WI38 (cell line): ENCODE measurements around the gene INPP5D.

Experiments used
- H3K4me3 ChIP-seq: 2 replicates; pipeline ENCODE4 v1.5.1; 2011; ENCODE audit warnings: low read depth, mild to moderate bottlenecking, control low read depth, low read length
- TF ChIP-seq, protein P1 (sequence below): IDR thresholded peaks from 2 replicates; pipeline ENCODE4 v1.5.1; 2012; ENCODE audit warnings: low read depth, mild to moderate bottlenecking, control low read depth, low read length

INPP5D gene

DNA sequence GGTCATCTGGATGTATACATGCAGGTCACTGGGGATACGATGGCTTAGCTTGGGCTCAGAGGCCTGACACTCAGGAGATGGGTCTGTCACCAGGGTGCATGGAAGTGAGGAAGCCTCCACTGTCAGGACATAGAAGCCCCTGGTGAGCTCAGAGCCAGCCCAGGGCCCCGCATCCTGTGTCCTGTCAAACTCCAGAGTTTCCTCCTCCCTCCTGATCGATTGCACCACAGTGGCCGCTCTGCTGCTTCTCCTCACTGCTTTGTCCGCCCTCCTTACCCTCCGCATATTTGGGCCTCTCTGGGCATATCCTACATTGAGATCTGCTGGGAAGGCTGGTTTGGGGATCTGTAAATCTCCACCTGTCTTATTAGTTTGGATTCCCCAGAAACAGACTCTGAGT is 153.8 kb downstream of the INPP5D start:
- TF ChIP-seq, protein P1, sequence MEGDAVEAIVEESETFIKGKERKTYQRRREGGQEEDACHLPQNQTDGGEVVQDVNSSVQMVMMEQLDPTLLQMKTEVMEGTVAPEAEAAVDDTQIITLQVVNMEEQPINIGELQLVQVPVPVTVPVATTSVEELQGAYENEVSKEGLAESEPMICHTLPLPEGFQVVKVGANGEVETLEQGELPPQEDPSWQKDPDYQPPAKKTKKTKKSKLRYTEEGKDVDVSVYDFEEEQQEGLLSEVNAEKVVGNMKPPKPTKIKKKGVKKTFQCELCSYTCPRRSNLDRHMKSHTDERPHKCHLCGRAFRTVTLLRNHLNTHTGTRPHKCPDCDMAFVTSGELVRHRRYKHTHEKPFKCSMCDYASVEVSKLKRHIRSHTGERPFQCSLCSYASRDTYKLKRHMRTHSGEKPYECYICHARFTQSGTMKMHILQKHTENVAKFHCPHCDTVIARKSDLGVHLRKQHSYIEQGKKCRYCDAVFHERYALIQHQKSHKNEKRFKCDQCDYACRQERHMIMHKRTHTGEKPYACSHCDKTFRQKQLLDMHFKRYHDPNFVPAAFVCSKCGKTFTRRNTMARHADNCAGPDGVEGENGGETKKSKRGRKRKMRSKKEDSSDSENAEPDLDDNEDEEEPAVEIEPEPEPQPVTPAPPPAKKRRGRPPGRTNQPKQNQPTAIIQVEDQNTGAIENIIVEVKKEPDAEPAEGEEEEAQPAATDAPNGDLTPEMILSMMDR: no peak
- no peak overlapping the region for H3K4me3 ChIP-seq

DNA sequence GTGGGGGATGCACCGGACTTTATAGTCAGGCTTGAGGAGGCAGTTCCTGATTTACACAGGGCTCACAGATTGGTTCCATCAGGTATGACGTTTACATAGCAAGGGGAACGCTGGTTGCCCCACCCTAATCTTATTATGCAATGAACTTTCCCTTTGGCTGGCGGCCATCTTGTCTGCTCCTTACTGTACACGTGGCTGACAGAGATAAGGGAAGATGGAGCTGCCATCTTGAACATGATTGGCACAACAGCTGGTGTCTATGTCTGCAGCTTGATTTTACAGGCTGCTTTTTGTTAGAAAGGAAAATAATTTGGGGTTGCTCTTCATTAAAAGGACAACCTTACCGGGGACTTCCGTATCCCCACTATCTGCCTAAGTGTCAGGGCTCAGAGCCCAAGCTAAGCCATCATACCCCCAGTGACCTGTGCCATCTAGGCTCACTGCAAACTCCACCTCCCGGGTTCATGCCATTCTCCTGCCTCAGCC is 157.8 kb downstream of the INPP5D start:
- H3K4me3 ChIP-seq: no peak overlapping the region
- TF ChIP-seq, protein P1: no peak

DNA sequence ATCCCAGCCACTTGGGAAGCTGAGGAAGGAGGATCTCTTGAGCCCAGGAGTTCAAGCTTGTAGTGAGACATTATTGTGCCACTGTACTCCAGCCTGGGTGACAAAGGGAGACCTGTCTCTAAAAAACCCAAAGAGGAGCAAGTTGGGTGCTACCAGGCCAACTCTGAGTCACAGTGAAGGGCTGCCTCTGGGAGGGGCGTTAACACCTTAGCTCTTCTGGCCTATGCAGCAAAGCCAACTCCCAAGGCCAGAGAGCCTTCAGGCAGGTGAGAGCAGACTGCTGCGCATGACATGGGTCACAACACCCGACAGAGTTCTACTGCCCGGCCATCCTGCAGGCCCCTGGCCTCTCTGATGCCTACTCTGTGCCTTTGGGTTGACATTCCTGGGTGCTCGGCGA is 158.7 kb downstream of the INPP5D start:
- TF ChIP-seq, protein P1: no peak
- H3K4me3 ChIP-seq: no peak overlapping the region

DNA sequence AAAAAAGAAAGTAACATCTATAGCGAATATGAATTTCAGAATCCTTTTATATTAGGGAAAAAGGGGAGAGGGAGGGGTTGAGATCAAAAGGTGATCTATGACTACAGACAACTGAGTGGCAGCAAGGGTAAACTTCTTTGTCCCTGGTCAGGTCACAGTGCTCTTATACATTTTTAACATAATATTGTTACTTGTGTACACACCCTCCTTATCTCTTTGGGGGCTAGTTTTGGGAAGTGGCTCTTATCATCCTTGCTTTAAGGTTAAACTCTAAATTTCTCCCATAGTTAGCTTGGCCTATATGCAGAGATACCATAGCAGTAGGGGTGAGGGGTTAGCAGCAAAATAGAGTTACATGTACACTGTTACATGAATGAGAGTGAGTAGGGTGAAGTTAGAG is 159.7 kb downstream of the INPP5D start:
- no peak overlapping the region for H3K4me3 ChIP-seq
- TF ChIP-seq, protein P1: no peak

DNA sequence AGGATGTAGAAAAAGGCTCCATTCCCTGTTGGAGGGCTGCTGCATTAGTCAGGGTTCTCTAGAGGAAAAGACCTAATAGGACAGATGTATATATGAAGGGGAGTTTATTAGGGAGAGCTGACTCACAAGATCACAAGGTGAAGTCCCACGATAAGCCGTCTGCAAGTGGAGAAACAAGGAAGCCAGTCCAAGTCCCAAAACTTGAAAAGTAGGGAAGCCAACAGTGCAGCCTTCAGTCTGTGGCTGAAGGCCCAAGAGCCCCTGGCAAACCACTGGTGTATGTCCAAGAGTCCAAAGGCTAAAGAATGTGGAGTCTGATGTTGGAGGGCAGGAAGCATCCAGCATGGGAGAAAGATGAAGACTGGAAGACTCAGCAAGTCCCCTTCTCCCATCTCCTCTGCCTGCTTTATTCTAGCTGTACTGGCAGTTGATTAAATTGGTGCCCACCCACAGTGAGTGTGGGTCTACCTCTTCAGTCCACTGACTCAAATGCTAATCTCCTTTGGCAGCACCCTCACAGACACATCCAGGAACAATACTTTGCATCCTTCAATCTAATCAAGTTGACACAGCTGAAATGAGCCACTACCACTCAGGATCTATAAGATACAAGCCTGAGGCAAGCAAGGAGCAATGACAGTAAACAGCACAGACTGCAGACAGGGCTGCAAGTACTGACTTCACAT is 161.4 kb downstream of the INPP5D start:
- no peak overlapping the region for H3K4me3 ChIP-seq
- TF ChIP-seq, protein P1: no peak

DNA sequence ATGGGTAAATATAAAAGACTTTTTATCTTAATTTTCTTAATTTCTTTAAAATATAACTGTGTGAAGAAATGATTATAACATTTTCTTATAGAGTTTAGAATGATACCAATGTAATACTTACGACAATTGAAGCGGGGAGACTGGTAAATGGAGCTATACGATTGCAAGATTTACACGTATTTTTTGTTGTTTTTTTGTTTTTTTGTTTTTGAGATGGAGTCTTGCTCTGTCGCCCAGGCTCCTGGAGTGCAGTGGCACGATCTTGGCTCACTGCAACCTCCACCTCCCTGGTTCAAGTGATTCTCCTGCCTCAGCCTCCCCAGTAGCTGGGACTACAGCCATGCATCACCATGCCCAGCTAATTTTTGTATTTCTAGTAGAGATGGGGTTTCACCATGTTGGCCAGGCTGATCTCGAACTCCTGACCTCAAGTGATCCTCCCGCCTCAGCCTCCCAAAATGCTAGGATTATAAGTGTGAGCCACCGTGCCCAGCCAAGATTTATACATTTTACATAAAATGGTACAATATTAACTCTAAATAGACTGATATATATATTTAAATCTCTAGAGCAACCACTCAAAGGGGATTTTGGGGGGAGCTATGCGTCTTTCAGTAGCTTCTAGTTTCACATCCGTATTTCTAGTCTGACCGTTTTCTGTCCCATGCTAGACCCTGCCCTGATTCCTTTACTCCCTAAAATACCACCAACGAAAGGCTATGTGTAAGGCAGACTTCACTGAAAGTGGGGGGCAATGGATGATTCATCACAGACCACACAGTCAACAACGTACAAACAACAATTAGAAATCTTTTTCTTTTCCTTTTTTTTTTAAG is 163.1 kb downstream of the INPP5D start:
- no peak overlapping the region for H3K4me3 ChIP-seq
- TF ChIP-seq, protein P1: no peak
